T-cell (primary cell): ENCODE data around the gene CTBP2. TPM values are rescaled to one million over a fixed set of nuclear protein-coding genes. Genes with fewer than 3 reads are reported as not detected.

Source experiments
- ATAC-seq, 4 experiments: fragments of 200-7000 bp in 3 of 4; fragments of 150-1000 bp in 1 of 4; cut with Tn5 transposase; replicated peaks in 1 of 4; 1 replicate in 3 of 4; 2 replicates in 1 of 4; pipeline ENCODE4 v1.10.0; 2021; ENCODE audit warnings: moderate library complexity in 3 of 4, mild to moderate bottlenecking in 2 of 4, moderate number of reproducible peaks in 1 of 4
- CTCF ChIA-PET, 2 donors: fragments of 300-600 bp; sonication (Branson Sonifier 250); formaldehyde crosslinking; loops; one replicate each; lab custom pipeline; 2022; ENCODE audit warnings: antibody characterized with exemption in 2 of 2; lab: Charles Lee
- POLR2A ChIA-PET, 2 donors: fragments of 300-600 bp; sonication (Branson Sonifier 250); formaldehyde crosslinking; loops; one replicate each; lab custom pipeline; 2022; ENCODE audit warnings: antibody characterized with exemption in 2 of 2; lab: Charles Lee
- DNase-seq, 35 experiments: peaks; one replicate each; pipeline versions ENCODE4 v3.0.0 to v3.0.0-alpha.2; 2013 to 2023
- H3K27ac ChIP-seq: one replicate; pipeline ENCODE4 v1.5.1; 2013; ENCODE audit warnings: low read length
- H3K27me3 ChIP-seq, 2 experiments: replicated peaks in 1 of 2; 1 replicate in 1 of 2; 2 replicates in 1 of 2; pipeline versions ENCODE4 v1.6.1 to v1.7.0; 2013; ENCODE audit warnings: low read length in 1 of 2, mixed read lengths in 1 of 2; ENCODE audit not compliant: control insufficient read depth in 2 of 2, insufficient read depth in 2 of 2; ENCODE audit errors: extremely low read depth in 1 of 2
- H3K36me3 ChIP-seq, 2 donors: 1 replicate in 1 of 2; 2 replicates in 1 of 2; pipeline versions ENCODE4 v1.6.1 to v1.7.0; 2013; ENCODE audit warnings: low read length in 1 of 2; ENCODE audit not compliant: control insufficient read depth in 2 of 2, insufficient read depth in 1 of 2; ENCODE audit errors: extremely low read depth in 1 of 2
- H3K4me1 ChIP-seq, 2 experiments: 1 replicate in 1 of 2; 2 replicates in 1 of 2; pipeline versions ENCODE4 v1.6.1 to v1.7.0; 2013; ENCODE audit warnings: low read length in 2 of 2, mixed read lengths in 1 of 2; ENCODE audit not compliant: insufficient read depth in 2 of 2, control insufficient read depth in 1 of 2; ENCODE audit errors: extremely low read depth in 1 of 2
- H3K4me3 ChIP-seq, 2 donors: 1 replicate in 1 of 2; 2 replicates in 1 of 2; pipeline versions ENCODE4 v1.5.1 to v1.7.0; 2013; ENCODE audit warnings: mild to moderate bottlenecking in 2 of 2, low read length in 1 of 2, moderate library complexity in 1 of 2; ENCODE audit not compliant: control insufficient read depth in 1 of 2; ENCODE audit errors: extremely low read depth in 1 of 2
- H3K9me3 ChIP-seq: 2 replicates; pipeline ENCODE4 v1.7.0; 2013
- H3K27ac Mint-ChIP-seq, 2 donors: one replicate each; pipeline ENCODE4 v1.8.0; 2020 to 2021; ENCODE audit warnings: mild to moderate bottlenecking in 2 of 2, mixed read lengths in 2 of 2
- H3K27me3 Mint-ChIP-seq, 2 donors: one replicate each; pipeline ENCODE4 v1.8.0; 2021 to 2022; ENCODE audit warnings: mixed read lengths in 2 of 2
- H3K36me3 Mint-ChIP-seq: one replicate; pipeline ENCODE4 v1.8.0; 2021; ENCODE audit warnings: mixed read lengths
- H3K4me1 Mint-ChIP-seq, 3 donors: one replicate each; pipeline ENCODE4 v1.8.0; 2020 to 2022; ENCODE audit warnings: mixed read lengths in 3 of 3, mild to moderate bottlenecking in 1 of 3
- H3K4me3 Mint-ChIP-seq, 3 donors: one replicate each; pipeline ENCODE4 v1.8.0; 2020 to 2022; ENCODE audit warnings: mild to moderate bottlenecking in 3 of 3, mixed read lengths in 3 of 3, moderate library complexity in 3 of 3
- H3K9me3 Mint-ChIP-seq, 3 donors: one replicate each; pipeline ENCODE4 v1.8.0; 2020 to 2022; ENCODE audit warnings: mixed read lengths in 3 of 3
- WGBS: methylation state at CpG from one replicate; pipeline ENCODE4 v1.1.5; 2013; ENCODE audit warnings: missing lambda C conversion rate; ENCODE audit not compliant: insufficient coverage; 5-methylcytosine and 5-hydroxymethylcytosine counted together
- total RNA-seq, 35 experiments: library from RNA in 6 of 35; stranded (reverse) in 6 of 35; fragments of 120-200 nt in 1 of 35; gene quantifications; one replicate each; pipeline versions ENCODE4 v1.2.1 to v1.2.4 and lab custom pipeline; 2013 to 2026

Gene CTBP2
- total RNA-seq, 5 donors from 2014 or later (not counting 1 experiment from before 2014, with no cell fraction given), result 1.1 to 5.8 (median 3.1) TPM

GRCh38 chr10:125007436-125007835, 152.9 kb downstream of the CTBP2 start:
- DNase-seq, result no peak

GRCh38 chr10:125006921-125007426, 153.4 kb downstream of the CTBP2 start:
- Histone ChIP-seq H3K4me1 (no peaks in the 10 kb centered on the region), H3K9me3 (no peaks in the 10 kb centered on the region), H3K27ac (no peak overlapping the region), H3K27me3 (peaks cover 0 to 28% of the 10 kb centered on the region in 2 experiments), H3K4me3 (no peak overlapping the region), H3K36me3 (no peaks in the 10 kb centered on the region)
- DNase-seq (no peak), ATAC-seq (no peak)
- CTCF ChIA-PET, result no interaction called here
- H3K27ac Mint-ChIP-seq, result no peak overlapping the region
- no peaks in the 10 kb centered on the region for H3K27me3 Mint-ChIP-seq
- POLR2A ChIA-PET, result no interaction called here
- 83% methylated on average over 19 of the region's 19 CpGs for WGBS
- H3K4me3 Mint-ChIP-seq, result no peak overlapping the region
- H3K9me3 Mint-ChIP-seq, result no peaks in the 10 kb centered on the region
- no peaks in the 10 kb centered on the region for H3K4me1 Mint-ChIP-seq
- no peaks in the 10 kb centered on the region for H3K36me3 Mint-ChIP-seq

More at GRCh38 chr10:125007436-125007835, 152.9 kb downstream of the CTBP2 start:
- no peak for ATAC-seq
- Histone ChIP-seq H3K4me3 (no peak overlapping the region), H3K36me3 (no peaks in the 10 kb centered on the region), H3K9me3 (no peaks in the 10 kb centered on the region), H3K27ac (no peak overlapping the region), H3K4me1 (no peaks in the 10 kb centered on the region), H3K27me3 (peaks cover 0 to 24% of the 10 kb centered on the region in 2 experiments)
- H3K27me3 Mint-ChIP-seq, result no peaks in the 10 kb centered on the region
- H3K9me3 Mint-ChIP-seq, result no peaks in the 10 kb centered on the region
- H3K27ac Mint-ChIP-seq, result no peak overlapping the region
- no peaks in the 10 kb centered on the region for H3K4me1 Mint-ChIP-seq
- 85% methylated on average over 5 of the region's 6 CpGs for WGBS
- no peaks in the 10 kb centered on the region for H3K36me3 Mint-ChIP-seq
- CTCF ChIA-PET, result interaction anchor here in 1 of 2 donors (0.6 kb wide), 1 partner anchor 625 kb away, joined by 4 read pairs; no protein-coding TSS in a partner anchor
- H3K4me3 Mint-ChIP-seq, result no peak overlapping the region
- POLR2A ChIA-PET, result no interaction called here

DNA sequence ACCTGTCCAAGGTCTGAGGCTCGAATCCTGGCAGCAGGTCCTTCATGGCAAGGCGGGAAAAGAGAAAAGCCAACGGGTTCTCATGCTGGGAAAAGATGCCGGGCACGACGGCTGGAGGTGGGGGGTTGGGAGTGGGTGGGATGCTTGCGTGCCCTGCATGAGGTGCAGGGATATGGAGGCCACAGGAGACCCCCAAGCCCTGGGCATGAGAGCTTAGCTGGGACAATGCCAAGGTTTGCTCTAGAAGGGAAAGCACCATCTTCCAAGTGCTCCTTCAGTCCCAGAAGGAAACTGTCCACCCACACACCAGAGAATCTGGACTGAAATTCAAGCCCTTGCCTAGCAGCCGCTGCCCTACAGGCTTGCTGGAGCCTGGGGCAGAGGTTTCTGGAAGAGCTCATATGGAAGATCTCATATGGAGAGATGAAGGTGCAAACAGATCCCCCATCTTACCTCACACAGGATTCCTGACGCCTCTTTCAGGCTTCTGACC, 154.1 kb downstream of the CTBP2 start:
- Mint-ChIP-seq H3K9me3 (no peaks in the 10 kb centered on the region), H3K4me1 (no peaks in the 10 kb centered on the region), H3K36me3 (no peaks in the 10 kb centered on the region), H3K4me3 (no peak overlapping the region), H3K27me3 (no peaks in the 10 kb centered on the region), H3K27ac (no peak overlapping the region)
- no CpG with 5 or more reads among the region's 9 CpGs for WGBS
- DNase-seq, result no peak
- H3K36me3 ChIP-seq, result no peaks in the 10 kb centered on the region
- H3K4me1 ChIP-seq, result no peaks in the 10 kb centered on the region
- no peak overlapping the region for H3K27ac ChIP-seq
- POLR2A ChIA-PET, result no interaction called here
- H3K4me3 ChIP-seq, result no peak overlapping the region
- no peaks in the 10 kb centered on the region for H3K9me3 ChIP-seq
- CTCF ChIA-PET, result interaction anchor here in 1 of 2 donors (0.5 kb wide), 1 partner anchor 144 kb away, joined by 5 read pairs; no protein-coding TSS in a partner anchor
- peaks cover 0 to 35% of the 10 kb centered on the region in 2 experiments for H3K27me3 ChIP-seq
- ATAC-seq, result no peak

DNA sequence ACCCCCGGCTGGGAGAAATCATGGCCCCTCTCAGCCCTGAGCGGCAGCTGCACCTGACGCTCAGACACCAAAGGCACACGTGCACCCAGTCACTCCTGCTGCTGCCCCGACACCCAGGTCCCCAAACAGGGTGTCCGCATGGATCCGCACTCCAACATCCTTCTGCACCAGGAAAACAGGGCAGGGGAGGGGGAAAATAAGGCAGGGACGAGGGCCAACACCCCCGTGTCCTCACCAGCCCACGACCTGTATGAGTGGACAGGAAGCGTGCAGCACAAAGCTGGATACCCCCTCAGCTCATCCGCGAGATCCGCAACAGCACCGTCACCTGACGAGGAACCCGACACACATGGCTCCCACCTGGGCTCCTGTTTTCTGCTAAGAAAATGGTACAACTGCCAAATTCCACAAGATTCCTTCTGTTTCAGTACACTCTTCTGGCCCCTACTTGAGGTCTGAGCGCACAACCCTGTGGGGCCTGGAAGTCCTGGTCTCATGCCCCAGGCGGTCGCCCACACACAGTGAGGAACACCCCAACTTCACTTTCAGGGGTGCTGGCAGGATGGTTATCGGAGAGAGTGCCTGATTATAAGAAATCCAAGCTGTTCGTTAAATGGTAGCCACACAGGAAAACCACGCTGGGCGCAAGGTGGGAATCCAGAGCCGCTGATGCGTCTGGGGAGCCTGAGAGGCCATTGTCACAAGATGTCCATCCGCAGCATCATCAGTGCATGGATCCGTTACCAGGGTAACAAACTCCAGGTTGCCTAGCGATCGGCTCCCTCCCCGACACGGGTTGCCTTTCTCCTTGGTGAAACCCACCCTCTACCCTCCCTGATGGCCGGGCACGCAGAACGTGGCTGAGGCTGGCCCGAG, 154.8 kb downstream of the CTBP2 start:
- Histone ChIP-seq H3K27ac (no peak overlapping the region), H3K27me3 (peaks cover 0 to 40% of the 10 kb centered on the region in 2 experiments), H3K4me1 (peaks cover 0 to 1% of the 10 kb centered on the region in 2 experiments), H3K9me3 (no peaks in the 10 kb centered on the region), H3K36me3 (no peaks in the 10 kb centered on the region), H3K4me3 (no peak overlapping the region)
- H3K9me3 Mint-ChIP-seq, result no peaks in the 10 kb centered on the region
- no peak for ATAC-seq
- H3K36me3 Mint-ChIP-seq, result no peaks in the 10 kb centered on the region
- CTCF ChIA-PET, result interaction anchor here in 1 of 2 donors (0.5 kb wide), 1 partner anchor 144 kb away, joined by 5 read pairs; no protein-coding TSS in a partner anchor
- H3K27me3 Mint-ChIP-seq, result no peaks in the 10 kb centered on the region
- POLR2A ChIA-PET, result no interaction called here
- no peak overlapping the region for H3K4me3 Mint-ChIP-seq
- H3K4me1 Mint-ChIP-seq, result no peaks in the 10 kb centered on the region
- 91% methylated on average over 25 of the region's 36 CpGs for WGBS
- peak in 1 of 35 experiments; percentile 20 for DNase-seq
- H3K27ac Mint-ChIP-seq, result no peak overlapping the region

GRCh38 chr10:125004571-125005311, 155.6 kb downstream of the CTBP2 start:
- ChIA-PET POLR2A (no interaction called here), CTCF (no interaction called here)
- Mint-ChIP-seq H3K36me3 (no peaks in the 10 kb centered on the region), H3K27ac (no peak overlapping the region), H3K4me3 (no peak overlapping the region), H3K4me1 (no peaks in the 10 kb centered on the region), H3K9me3 (no peaks in the 10 kb centered on the region), H3K27me3 (peaks cover 0 to 2% of the 10 kb centered on the region in 2 donors)
- Histone ChIP-seq H3K4me3 (no peak overlapping the region), H3K36me3 (no peaks in the 10 kb centered on the region), H3K9me3 (no peaks in the 10 kb centered on the region), H3K27ac (no peak overlapping the region), H3K4me1 (peaks cover 0 to 6% of the 10 kb centered on the region in 2 experiments), H3K27me3 (peaks cover 0 to 45% of the 10 kb centered on the region in 2 experiments)
- 69% methylated on average over 19 of the region's 19 CpGs for WGBS
- ATAC-seq (no peak), DNase-seq (peak in 1 of 35 experiments; percentile 21)

DNA sequence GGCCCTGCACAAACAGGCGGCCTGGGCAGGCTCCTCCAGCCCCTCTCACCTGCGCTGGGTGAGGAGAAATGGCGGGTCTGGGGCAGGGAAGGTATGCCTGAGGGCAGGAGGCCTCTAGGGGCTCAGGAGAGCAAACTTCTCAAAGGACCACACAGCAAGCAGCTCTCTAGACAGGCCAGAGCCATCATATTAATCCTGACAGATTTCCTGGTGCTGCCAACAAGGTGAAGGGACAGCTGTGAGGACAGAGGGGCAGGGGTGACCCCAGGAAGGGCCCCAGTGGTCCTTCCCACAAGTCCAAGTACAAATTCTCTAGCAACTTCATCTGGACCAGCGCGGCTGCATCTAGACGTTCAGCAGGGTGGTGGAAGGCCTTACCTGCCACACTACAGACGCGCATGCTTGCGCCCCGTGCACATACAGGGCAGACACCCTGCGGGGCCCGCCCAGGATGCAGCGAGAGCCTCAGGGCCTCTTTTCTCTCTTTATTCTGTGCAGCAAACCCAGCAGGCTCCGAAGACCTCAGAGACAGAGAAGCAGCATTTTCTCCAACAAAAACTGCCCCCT, 156.4 kb downstream of the CTBP2 start:
- Mint-ChIP-seq H3K4me3 (no peak overlapping the region), H3K27ac (no peak overlapping the region), H3K36me3 (no peaks in the 10 kb centered on the region), H3K9me3 (no peaks in the 10 kb centered on the region), H3K27me3 (peaks cover 0 to 3% of the 10 kb centered on the region in 2 donors), H3K4me1 (no peaks in the 10 kb centered on the region)
- Histone ChIP-seq H3K27ac (no peak overlapping the region), H3K4me3 (no peak overlapping the region), H3K9me3 (no peaks in the 10 kb centered on the region), H3K4me1 (peaks cover 0 to 6% of the 10 kb centered on the region in 2 experiments), H3K27me3 (peaks cover 0 to 40% of the 10 kb centered on the region in 2 experiments), H3K36me3 (no peaks in the 10 kb centered on the region)
- DNase-seq (peak in 2 of 35 experiments; percentile 7 to 16), ATAC-seq (no peak)
- ChIA-PET CTCF (no interaction called here), POLR2A (no interaction called here)
- WGBS, result 84% methylated on average over 12 of the region's 14 CpGs
